Measurements from ENCODE around the gene GSC2.

- TF ChIP-seq, protein P1, sequence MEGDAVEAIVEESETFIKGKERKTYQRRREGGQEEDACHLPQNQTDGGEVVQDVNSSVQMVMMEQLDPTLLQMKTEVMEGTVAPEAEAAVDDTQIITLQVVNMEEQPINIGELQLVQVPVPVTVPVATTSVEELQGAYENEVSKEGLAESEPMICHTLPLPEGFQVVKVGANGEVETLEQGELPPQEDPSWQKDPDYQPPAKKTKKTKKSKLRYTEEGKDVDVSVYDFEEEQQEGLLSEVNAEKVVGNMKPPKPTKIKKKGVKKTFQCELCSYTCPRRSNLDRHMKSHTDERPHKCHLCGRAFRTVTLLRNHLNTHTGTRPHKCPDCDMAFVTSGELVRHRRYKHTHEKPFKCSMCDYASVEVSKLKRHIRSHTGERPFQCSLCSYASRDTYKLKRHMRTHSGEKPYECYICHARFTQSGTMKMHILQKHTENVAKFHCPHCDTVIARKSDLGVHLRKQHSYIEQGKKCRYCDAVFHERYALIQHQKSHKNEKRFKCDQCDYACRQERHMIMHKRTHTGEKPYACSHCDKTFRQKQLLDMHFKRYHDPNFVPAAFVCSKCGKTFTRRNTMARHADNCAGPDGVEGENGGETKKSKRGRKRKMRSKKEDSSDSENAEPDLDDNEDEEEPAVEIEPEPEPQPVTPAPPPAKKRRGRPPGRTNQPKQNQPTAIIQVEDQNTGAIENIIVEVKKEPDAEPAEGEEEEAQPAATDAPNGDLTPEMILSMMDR (IDR thresholded peaks at IDR 0.05) = no peak
- TF ChIP-seq EZH2phosphoT487 (IDR thresholded peaks at IDR 0.05) = peak; percentile 97
- TF ChIP-seq EZH2 (IDR thresholded peaks at IDR 0.05) = peak; percentile 95
Measured at GRCh38 chr22:19150482-19151328, 613 bp upstream of the GSC2 start.

Measured in neural progenitor cell (in vitro differentiated cells).